Measurements from ENCODE around the gene PAK1.

The PAK1 gene

DNA sequence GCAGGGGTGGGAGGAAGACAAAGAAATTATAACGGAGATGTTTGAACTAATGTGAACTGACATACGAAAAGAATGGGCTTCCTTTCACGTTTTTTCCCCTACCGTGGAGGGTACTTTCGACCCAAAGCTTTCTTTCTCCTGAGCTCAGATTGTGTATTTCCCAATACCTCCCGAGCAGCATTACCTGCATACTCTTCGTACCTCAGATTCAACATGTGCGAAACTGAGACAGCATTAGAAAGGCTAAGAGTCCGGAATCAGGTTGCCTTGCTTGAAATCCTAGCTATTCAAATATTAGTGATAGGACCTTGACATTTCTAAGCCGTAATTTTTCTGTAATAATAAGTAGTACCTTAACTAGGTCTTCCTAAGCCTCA lies 778 bp upstream of the PAK1 start:
- no peak for DNase-seq (ENCODE audit: low read depth in 2 of 2)

DNA sequence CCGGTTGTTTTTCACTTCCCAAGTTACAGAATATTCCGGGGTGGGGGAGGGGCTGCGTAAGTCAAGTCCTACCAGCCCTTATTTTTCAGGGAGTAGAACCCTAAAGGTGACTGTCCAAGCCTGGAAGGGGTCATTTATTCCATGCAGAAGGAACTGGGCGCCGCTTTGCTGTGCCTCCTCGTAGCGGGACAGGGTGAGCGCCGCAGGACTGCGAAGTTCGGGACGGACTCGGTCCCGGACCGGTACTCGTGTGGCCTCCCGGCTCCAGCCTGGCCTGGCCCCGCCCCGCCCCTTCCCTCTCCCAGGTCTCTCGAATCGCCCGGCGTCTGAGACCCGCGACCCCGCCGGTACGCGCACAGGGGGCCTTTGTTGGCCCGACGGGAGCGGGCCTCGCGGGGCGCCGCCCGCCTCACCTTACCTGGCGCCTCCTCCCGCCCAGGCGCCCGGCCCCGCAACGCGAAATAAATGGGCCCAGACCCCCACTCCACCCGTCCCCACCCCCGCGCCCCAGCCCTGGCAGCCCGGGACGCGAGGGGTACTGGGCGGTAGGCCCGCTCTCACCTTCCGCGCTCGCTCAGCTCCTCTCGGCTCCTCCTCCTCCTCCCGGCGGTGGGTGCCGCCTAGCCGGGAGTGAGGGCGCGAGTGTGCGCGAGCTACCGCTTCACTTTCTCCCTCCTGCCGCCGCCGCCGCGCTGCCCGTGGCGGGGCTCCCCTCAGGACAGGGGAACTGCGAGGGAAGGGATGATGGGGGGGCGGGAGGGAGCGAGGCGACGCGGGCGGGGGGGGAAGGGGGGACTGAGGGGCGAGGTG lies 698 bp downstream of the PAK1 start:
- DNase-seq (ENCODE audit: low read depth in 2 of 2) = no peak

- DNase-seq (ENCODE audit: low read depth in 2 of 2) = no peak
Measured at GRCh38 chr11:77471558-77472193, 2.2 kb downstream of the PAK1 start.

GRCh38 chr11:77470971-77471370 lies 2.9 kb downstream of the PAK1 start:
- DNase-seq (ENCODE audit: low read depth in 2 of 2) = no peak

- no peak for DNase-seq (ENCODE audit: low read depth in 2 of 2)
Measured at GRCh38 chr11:77470504-77470903, 3.4 kb downstream of the PAK1 start.

GRCh38 chr11:77468527-77468926 lies 5.4 kb downstream of the PAK1 start:
- no peak for DNase-seq (ENCODE audit: low read depth in 2 of 2)

DNA sequence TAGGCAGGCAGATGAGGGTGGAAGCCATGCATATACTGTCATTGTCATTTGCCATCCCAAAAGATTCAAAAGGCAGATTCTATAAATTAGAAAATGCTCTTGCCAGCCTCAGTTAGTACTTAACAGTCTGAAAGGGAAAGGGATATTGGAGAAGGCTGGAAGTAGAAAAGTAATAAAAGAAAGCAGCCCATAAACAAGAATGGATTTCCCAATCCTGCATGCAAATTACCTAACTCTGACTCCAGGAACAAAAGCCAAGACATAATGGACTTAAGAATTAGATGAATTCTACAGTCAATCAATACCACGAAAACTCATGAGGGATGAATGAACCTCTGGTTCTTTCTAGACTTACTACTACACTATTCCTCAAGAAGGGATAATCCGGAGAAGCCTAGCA lies 5.9 kb downstream of the PAK1 start:
- no peak for DNase-seq (ENCODE audit: low read depth in 2 of 2)

- DNase-seq (ENCODE audit: low read depth in 2 of 2) = no peak
Measured at GRCh38 chr11:77467233-77467632, 6.7 kb downstream of the PAK1 start.

DNA sequence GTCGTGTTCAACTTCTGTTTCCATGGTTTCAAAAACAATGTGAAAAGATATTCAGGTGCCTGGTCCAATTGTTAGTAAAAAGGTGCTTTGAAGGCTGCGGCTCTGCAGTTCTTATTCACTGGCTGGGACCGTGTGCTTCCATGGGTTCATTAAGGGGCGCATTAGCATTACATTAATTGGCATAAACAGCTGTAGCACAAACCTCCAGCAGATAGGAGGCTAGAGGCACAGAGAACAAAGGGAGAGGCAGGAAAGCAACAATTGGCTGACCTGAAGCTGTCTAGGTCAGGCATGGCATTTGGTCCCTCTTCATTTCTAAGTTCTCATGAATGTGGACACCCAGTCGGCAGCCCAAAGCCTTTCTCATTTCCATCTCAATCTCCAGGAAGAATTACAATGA lies 16.6 kb downstream of the PAK1 start:
- no peak for DNase-seq (ENCODE audit: low read depth in 2 of 2)

- DNase-seq (ENCODE audit: low read depth in 2 of 2) = no peak
Measured at GRCh38 chr11:77455740-77456139, 18.2 kb downstream of the PAK1 start.

GRCh38 chr11:77454867-77455655 lies 18.8 kb downstream of the PAK1 start:
- DNase-seq (ENCODE audit: low read depth in 2 of 2) = no peak

DNA sequence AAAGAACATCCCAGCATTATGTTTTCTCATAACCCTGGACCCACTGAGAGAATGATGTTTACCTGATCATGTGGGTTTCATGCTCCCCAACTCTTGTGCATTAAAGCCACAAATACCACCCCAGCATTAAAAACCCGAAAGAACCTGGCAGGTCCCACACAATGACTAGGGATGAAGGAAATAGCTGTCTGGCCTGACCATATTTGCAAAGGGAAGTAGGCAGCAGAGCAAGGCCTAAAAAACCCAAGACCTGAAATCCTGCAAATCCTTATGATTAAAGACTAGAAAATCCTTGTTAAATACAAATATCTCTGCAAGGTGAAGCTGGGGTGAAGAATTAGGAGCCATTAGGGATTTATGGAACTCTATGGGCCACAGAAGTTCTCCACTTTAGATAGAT lies 23.7 kb downstream of the PAK1 start:
- DNase-seq (ENCODE audit: low read depth in 2 of 2) = no peak

- DNase-seq (ENCODE audit: low read depth in 2 of 2) = no peak
Measured at GRCh38 chr11:77449784-77450183, 24.1 kb downstream of the PAK1 start.

DNA sequence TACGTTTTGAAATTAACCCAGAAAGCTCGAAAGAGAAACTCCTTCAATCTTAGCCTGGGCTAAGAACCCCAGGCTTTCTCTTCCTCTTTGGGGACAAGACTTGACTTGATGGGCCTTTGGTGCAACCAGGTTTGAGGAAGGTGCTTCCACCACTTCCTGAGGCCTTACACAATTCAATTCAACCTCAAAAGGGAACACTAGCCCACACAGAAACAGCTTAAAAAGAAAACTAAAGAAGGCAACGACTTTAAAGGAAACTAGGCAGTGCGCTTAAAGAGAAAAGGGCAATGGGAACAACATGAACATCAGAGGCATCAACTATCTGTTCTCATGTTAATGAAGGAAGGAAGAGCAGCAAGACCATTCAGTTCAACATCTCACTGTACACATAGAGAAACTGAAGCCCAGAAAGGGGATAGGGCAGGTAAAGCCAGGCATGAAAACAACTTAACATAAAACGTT lies 24.8 kb downstream of the PAK1 start:
- DNase-seq (ENCODE audit: low read depth in 2 of 2) = no peak

DNA sequence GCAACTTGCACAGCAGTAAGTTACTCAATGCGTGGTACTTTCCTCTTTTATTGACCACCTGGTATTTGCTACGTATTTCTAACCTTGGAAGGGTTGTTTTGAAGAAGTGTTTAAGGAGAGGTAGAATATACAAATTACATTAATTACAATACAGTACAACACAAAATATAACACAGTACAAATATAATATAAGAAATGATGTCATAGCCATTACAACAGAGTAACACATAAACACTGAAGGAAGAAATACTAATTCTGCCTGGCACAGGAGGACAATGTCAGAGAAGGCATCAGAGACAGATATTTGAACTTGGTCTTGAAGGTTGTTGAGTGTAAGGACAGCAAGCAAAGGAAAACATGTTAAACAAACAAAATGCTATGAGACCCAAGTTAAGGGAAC lies 25.6 kb downstream of the PAK1 start:
- no peak for DNase-seq (ENCODE audit: low read depth in 2 of 2)

GRCh38 chr11:77446911-77447629 lies 26.8 kb downstream of the PAK1 start:
- DNase-seq (ENCODE audit: low read depth in 2 of 2) = no peak

DNA sequence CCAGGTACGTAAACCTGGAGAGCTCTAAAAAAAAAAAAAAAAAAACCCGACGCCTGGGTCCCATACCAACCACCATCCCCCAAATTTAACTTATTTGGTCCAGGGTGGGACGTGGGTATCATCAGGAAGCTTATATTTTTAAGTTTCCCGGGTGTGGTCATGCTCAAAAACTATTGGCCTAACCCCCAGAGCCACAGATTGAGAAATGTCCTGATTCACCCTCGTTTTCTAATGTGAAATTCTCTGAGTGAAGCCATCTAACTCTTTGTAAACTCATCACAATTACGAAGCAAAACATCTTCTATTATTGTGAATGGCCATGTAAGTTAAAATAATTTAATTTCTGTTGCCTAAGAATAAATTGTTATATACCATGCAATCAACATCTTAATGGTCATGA lies 29.6 kb downstream of the PAK1 start:
- no peak for DNase-seq (ENCODE audit: low read depth in 2 of 2)

DNA sequence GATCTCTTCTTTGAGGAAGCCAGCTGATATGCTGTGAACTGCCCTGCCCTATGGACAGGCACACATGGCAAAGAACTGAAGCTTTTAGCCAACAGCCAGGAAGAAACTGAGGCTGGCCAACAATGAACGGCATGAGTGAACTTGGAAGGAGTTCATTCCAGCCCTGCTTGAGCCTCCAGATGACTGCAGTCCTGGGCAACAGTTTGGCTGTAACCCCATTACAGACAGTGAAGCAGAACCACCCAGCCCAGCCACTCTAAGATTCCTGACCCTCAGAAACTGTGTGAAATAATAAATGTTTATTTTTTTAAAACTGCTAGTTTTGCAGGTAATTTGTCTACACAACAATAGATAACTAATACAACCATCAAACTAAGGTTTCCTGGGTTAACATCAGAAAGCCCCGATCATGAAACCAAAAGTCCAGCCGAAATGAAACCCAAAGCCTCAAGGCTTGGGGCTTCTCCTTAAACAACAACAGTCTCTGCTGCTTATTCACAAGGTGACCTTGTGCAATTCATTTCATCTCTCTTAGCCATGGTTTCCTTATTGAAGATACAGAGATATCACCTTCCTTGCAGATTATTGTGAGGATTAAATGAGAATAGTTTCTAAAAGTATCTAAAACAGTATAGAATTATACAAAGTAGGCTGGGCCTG lies 31.4 kb downstream of the PAK1 start:
- DNase-seq (ENCODE audit: low read depth in 2 of 2) = no peak

- DNase-seq (ENCODE audit: low read depth in 2 of 2) = no peak
Measured at GRCh38 chr11:77441426-77441825, 32.5 kb downstream of the PAK1 start.

DNA sequence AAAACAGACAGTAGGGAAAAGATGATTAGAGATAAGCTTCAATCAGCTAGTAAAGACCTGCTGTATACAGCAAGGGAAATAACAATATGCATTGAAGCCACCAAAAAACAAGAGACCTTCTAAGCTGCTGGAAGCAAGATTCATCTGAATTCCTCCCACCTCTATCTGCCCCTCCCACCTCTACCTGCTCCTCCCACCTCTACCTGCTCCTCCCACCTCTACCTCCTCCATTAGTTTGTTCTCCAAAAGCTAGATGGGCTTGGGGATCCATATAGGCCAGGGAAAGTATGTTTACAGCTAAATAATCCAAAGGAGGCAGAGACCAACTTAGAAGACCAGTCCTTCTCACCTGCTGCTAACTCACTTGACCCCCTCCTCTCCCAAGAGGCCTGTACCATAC lies 33.2 kb downstream of the PAK1 start:
- DNase-seq (ENCODE audit: low read depth in 2 of 2) = no peak

GRCh38 chr11:77438487-77438886 lies 35.4 kb downstream of the PAK1 start:
- DNase-seq (ENCODE audit: low read depth in 2 of 2) = no peak

DNA sequence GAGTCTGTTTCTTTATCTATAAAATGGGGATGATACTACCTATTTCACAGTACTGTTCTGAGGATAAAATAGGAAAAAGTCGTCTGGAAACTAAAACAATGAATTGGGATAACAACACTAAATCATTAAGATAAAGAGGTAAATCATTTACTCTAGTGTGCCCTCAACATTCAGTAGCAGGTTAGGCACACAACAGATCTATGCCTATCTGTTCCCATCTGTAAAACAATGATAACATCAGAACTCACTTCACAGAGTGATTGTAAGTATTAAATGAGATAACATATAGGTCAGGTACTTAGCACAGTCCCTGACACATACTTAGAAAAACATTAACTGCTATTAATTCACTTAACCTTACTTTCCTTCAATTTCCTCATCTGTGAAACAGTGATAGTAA lies 36.9 kb downstream of the PAK1 start:
- no peak for DNase-seq (ENCODE audit: low read depth in 2 of 2)

Data from fibroblast of skin of left quadriceps (primary cell).